ENCODE data around the gene TNFRSF8.
"Not testable (repeated sequence)": the region's sequence is repeated elsewhere in the genome, so short reads cannot be mapped to it uniquely, and the experiment has no call there.

The TNFRSF8 gene

DNA sequence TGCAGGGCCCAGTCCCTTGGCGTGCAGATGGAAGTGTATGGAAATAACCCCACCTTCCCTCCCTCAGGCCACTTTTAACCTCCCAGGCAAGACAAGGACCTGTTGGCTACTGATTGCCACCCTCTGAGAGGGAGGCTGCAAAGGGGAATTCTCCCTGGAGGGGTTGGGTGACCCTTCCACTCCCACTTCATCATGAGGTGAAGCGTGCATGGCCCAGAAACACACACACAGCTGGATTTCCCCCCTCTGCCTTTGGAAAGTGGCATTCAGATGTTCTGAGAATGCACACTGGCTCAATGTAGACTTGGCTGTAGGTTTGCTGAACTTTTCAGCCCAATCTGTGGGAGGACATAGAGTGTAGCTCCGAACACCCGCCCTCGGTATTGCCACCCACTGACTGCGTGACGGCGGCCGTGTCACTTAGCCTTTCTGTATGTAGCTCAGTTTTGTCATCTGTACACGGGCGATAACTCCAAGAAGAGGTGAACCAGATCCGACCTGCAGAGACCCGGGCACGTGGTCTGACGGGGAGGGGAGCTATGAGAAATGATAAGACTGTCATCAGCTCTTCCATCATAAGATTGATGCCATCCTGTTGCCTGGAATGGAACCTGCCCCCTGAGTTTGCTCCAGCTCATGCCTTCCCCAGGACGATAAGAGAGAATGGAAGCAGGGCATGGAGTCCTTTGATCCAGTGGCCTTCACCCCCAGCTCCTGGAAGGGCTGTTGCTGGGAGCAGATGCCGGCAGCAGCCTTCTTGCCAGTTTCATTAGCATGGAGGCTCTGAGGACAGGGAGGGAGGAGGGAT, 24.5 kb upstream of the TNFRSF8 start:
- no peak for DNase-seq (ENCODE audit: low read depth)

DNA sequence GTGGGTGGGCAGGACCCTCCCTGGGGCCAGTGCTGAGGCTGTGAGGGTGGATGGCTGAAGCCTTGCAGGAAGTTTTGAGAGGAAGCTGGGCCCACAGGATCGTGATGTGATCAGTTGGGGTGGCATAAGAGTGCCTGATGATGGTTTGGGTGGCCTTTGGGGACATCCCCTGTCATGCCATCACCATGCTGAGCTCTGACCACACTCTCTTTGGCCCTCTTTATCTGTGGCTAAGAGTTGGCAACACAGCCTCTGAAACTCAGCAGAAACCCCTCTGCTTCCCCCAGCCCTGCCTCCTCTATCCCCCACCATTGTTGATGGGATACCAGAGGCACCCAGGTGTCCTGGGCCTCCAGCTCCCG, 24.0 kb upstream of the TNFRSF8 start:
- DNase-seq (ENCODE audit: low read depth), result no peak

DNA sequence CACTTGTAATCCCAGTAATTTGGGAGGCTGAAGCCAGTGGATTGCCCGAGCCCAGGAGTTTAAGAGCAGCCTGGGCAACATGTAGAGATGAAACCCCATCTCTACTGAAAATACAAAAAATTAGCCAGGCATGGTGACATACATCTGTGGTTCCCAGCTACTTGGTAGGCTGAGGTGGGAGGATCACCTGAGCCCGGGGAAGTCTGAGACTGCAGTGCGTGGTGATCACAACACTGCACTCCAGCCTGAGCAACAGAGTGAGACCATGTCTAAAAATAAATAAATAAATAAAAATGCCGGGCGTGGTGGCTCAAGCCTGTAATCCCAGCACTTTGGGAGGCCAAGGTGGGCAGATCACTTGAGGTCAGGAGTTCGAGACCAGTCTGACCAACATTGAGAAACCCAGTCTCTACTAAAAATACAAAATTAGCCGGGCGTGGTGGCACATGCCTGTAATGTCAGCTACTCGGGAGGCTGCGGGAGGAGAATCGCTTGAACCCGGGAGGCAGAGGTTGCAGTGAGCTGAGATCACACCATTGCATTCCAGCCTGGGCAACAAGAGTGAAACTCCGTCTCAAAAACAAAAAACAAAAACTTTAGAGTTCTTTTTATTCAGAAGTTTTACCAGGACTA, 23.2 kb upstream of the TNFRSF8 start:
- not testable (repeated sequence) for DNase-seq (ENCODE audit: low read depth)

DNA sequence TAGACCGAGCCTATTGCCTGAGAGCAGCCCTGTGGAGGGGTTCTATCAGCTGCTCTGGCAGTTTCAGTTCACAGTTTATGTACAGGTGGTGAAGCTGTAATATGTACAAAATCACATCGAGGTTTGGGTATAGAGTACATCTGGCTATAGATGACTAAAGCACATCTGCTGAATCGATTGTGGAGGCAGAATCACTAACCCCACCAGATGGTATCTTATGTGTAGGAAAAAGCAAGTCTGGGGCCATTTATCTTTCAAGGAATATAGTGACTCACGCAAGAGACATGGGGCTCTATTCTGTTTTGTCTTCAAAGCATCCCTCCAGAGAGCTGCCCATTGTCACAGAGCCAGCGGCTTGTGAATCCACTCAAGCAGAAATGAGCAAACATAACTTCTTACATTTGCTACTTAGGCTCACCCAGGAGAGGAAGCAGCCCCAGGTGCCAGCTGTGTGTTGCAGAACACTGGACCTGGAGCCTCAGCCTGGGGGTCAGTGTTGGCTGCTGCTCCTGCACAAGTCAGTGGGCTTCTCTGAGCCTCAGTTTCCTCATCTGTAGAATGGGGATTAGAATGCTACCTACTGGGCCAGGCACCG, 22.5 kb upstream of the TNFRSF8 start:
- DNase-seq (ENCODE audit: low read depth), result no peak

DNA sequence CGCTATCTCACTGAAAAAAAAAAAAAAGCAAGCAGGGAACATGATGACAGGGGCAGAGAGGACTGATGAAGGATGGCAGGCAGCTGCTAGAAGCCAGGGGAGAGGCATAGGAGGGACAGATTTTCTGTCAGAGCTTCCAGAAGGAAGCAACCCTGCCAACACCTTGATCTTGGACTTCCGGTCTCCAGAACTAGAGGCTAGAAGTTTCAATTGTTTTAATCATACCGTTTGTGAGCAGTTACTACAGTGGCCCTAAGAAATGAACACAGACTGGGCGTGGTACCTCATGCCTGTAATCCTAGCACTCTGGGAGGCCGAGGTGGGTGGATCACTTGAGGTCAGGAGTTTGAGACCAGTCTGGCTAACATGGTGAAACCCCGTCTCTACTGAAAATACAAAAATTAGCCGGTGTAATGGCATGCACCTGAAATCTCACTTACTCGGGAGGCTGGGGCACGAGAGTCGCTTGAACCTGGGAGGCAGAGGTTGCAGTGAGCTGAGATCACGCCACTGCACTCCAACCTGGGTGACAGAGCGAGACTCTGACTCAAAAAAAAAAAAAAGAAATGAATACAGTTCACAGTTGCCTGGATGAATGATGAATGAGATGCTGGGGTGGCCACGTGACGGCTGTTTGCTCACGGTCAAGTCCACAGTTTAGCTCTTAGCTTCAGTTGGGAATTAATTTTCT, 18.8 kb upstream of the TNFRSF8 start:
- DNase-seq (ENCODE audit: low read depth), result not testable (repeated sequence)

DNA sequence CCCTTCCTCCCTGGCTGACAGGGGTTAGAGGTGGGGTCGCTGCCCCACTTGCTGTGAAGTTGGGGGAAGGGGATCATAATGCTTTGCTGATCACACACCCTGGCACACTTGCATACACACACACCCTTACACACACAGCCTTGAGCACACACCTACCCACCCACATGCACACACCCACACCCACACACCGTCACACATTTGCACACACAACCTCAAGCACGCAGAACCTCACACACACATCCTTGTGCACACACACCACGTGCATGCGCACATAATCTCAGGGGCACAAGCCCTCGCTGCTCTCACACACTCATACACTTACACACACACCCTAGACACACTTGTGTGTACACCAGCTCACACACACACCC, 16.4 kb upstream of the TNFRSF8 start:
- no peak for DNase-seq (ENCODE audit: low read depth)

DNA sequence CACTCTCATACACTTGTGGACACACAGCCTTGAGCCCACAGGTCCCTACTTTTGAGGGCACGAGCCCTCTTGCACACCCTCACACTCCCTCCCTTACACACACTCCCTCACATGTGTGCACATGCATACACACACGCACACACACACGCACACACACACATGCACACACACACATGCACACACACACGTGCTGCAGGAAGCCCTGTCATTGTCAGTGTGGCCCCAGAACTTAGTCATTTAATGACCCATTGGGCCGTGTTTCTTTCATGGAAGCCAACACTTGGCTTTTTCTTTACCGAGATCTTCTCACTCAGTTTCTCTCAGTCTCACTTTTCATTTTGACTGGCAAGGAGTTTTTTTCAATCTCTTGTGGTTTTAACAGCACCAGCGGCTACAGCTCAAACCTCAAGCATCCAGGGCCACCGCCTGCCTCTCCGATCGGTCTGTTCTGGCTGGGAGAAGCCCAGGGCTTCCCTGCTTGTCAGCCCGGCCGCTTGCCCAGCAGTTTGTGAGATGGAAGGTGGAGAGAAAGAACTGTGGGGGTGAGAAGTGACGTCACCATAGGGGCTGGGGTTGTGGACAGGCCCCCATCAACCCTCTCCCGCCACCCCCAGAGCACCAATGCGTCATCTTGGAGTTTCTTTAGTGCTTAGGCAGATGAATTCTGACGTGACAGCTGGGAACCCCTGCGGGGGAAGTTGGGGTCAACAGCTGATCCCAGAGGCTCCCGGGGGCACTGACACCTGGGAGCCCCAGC, 15.8 kb upstream of the TNFRSF8 start:
- no peak for DNase-seq (ENCODE audit: low read depth)

DNA sequence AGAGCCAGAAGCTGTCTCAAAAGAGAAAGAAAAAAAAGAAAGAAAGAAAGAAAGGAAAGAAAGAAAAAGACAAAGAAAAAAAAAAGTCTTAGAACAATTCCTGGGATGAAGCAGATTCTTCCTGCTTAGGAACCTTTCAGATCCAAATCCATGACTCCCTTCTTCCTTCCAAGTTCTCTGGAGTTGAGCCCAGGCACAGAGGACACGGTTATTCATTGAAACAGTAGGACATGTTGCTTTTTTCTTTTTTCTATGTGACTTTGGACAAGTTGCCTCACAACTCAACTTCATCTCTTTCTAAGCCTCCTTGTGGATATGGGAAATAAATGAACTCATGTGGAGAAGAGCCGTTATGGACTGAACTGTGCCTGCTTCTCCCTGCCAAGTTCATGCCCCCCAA, 14.7 kb upstream of the TNFRSF8 start:
- DNase-seq (ENCODE audit: low read depth), result no peak

DNA sequence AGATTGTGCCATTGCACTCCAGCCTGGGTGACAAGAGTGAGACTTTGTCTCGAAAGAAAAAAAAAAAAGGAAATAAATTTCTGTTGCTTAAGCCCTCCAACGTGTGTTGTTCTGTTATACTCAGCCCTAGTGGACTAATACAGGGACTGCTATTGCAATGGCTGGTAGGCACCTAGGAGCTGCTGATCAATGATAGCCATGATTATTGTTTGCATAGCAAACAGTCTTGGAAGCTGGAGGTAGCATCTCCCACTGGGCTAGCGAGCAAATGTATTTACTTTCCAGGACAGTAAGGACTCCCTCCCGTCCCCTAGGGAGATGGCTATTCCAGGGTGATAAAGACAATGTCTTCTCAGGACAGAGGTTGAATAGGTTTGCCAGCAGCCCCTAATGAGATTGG, 13.5 kb upstream of the TNFRSF8 start:
- no peak for DNase-seq (ENCODE audit: low read depth)

DNA sequence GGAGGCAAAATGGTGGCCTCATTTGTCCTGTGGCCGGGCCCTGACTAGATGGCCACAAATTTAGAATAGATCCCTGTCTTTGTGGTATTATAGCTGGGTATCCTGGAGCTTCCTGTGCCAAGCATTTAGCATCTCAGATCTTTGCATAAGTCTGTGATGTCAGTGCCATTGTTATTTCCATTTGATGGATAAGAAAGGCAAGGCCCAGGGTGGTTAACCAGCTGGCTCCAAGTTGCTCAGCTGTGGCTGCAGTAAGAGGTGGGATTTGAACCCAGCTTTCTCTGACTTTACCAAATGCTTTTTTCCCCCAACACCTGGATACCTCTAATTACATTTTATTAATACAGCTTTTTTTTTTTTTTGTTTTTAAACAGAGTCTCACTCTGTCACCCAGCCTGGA, 11.7 kb upstream of the TNFRSF8 start:
- DNase-seq (ENCODE audit: low read depth), result no peak

DNA sequence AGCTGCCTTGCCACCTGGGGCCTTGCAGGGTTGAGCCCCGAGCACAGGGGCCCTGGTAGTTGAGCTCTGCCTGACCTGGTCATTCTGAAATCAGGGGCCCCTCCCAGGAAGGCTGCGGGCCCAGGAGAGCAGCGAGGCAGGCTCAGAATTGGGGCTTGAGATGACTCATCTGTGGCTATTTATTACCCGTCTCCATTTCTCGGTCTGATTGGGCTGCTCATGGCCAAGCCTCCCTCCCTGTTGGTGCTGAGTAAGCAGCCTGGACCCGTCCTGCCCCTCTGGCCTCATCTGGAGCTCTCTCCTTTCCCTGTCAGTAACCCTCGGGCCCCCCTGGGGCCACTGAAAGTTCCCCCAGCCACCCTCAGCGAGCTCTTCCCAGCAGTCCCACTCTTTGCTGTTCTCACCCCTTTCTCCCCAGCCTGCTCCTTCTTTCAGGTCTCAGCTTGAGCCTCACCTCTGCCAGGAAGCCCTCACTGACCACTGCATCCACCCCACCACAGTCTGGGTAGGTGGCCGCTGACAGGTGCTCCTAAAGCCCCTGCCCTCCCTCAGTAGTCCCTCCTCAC, 11.0 kb upstream of the TNFRSF8 start:
- DNase-seq (ENCODE audit: low read depth), result no peak

DNA sequence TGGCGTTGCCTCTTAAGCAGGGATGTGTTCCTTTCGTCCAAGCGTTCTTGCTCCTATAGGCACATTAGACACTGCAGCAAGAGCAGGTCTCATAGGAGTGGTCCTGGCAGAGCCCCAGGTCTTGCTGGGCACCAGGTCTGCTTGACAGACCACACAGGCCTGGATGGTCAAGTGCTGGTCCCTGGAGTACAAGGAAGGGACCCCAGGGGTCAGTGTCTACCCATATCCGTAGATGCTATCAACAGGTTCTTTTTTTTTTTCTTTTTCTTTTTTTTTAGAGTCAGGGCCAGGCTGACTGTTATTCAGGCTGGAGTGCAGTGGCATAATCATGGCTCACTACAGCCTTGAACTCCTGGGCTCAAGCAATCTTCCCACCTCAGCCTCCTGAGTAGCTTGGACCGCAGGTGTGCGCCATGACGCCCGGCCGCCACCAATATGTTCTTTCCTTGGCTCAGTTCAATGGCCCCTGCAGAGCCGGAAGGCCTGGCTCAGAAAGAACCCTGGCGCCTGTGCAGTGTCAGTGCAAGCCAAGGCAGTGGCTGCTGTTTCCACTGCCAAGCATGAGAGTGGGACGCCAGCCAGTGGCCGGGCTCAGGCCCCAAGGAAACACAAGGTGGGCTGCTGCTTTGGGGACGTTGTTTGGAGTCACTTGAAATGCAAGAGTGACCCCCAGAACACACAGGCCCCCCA, 10.0 kb upstream of the TNFRSF8 start:
- no peak for DNase-seq (ENCODE audit: low read depth)

DNA sequence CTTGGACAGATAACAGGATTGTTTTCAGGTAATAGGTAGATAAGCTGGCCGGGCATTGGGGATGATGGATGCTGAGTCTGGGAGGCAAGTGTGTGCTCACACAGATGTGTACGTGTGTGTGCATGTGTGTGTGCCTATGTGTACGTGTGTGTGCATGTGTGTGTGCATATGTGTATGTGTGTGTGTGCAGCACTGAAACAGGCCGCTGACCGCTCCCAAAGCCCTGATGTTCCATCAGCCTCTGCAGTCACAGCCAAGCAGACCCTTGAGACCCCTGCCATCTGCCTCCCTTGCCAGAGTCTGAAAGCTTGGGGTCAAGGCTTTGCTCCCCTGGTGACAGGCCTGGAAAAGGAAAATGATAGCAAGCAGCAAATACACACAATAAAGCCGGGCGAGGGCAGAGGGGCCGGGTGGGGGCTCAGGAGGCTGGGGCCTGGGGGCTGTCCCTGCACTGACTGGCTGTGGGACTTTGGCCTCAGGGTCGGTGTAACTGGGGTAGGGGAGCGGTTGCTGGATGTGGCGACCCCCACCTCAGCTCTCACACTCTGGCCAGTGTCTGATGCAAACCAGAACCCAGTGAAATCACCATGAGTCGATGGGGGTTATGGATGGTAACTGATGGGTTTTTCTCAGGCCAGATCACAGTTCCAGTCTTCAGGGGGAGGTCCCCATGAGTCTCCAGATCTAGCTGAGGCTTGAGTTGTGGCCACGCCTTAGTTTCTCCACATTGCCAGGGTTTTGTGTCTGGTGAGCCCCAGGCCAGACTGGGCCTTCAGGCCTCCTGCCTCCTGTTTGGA, 9.2 kb upstream of the TNFRSF8 start:
- DNase-seq (ENCODE audit: low read depth), result no peak

DNA sequence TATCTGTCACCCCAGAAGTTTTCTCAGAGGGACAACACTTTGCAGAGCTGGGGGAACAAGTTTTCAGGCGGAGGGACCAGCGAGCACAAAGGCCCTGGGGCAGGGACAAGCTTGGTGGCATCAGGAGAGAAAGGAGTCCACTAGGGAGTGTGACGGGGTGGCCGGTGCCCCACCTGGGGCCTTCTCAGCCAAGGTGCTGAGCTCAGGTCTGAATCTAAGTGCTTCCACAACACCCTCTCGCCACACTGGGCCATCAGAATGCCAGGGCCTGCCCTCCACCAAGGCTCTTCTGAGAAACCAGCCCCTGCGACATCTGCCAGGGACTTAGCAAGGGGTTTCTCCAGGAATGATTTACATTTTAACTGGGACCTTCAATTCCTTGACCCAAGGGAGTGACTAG, 7.8 kb upstream of the TNFRSF8 start:
- DNase-seq (ENCODE audit: low read depth), result no peak

DNA sequence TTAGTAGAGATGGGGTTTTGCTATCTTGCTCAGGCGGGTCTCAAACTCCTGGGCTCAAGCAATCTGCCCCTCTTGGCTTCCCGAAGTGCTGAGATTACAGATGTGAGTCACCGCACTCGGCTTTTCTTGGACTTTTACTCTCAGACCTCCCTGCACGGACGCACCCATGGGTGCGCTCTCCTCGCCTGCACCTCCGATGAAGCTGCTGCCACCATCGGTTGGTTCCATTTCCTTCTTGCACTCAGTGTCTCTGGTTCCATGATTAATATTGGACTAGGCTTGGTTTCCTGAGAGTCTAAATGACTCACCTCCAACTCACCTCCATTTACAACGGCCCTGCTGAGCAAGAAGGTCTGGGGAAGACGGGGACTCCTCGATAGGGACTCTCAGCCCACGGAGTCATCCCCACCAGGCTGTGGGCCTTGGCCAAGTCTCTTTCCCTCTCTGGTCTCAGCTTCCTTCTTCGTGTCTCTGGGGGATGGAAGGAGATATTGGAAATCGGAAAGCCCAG, 6.7 kb upstream of the TNFRSF8 start:
- DNase-seq (ENCODE audit: low read depth), result no peak

DNA sequence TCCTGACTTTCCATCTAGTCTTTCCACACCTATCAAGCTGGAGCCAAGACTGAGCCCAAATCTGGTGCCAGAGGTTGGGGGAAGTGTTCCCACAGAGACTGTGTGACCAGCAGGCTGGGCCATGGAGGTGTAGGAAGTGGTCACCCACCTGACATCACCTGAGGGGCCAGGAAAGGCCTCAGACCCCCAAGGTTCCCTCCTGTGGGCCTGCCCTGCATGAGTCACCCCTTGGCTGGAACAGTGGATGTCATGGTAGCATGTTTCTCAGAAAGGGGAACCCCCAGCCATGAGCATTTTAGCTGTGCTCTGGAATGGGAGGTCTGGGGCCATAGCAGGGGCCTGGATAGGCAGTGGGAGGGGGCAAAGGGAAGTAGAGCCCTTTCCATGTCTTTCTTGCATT, 5.7 kb upstream of the TNFRSF8 start:
- no peak for DNase-seq (ENCODE audit: low read depth)

DNA sequence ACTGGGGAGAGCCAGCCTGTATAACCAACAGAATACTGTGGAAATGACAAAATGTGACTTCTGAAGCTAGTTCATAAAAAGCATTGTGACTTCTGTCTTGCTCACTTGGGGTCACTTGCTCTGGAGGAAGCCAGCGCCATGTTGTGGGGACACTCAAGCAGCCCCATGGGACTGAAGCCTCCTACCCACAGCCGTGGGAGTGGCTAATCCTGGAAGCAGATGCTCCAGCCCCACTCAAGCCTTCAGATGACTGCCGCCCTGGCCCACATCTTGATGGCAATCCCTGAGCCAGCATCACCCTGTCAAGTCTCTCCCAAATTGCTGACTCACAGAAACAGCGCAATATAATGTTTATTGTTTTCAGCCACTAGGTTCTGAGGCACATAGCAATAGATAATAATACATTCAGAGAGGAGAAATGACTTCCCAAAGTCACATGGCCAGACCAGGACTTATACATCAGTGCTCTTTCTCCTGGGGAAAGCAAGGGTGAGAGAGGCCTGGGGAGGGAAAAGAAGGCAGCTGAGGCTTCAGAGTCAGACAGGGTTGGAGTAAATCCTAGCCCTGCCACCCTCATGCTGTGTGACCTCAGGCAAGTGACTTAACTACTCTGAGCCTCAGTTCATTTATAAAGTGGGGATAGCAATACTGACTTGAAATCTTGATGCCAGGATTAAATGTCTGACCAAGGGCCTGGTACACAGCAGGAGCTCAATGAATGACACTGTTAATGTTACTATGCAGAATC, 5.0 kb upstream of the TNFRSF8 start:
- no peak for DNase-seq (ENCODE audit: low read depth)

DNA sequence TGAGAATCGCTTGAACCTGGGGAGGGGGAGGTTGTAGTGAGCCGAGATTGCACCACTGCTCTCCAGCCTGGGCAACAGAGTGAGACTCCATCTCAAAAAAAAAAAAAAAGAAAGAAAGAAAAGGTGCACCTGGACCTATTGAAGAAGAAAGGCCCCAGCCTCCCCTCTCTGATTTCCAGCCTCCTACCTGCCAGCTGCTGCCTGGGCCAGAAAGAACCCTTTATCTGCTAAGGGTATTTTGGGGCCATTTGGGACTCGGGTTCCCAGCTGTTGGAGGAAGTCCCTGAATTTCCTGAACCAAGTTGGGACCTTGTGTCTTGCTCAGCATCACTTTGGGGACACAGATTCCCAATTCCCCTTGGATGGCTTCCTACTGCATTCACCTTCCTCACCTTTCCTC, 3.9 kb upstream of the TNFRSF8 start:
- no peak for DNase-seq (ENCODE audit: low read depth)

DNA sequence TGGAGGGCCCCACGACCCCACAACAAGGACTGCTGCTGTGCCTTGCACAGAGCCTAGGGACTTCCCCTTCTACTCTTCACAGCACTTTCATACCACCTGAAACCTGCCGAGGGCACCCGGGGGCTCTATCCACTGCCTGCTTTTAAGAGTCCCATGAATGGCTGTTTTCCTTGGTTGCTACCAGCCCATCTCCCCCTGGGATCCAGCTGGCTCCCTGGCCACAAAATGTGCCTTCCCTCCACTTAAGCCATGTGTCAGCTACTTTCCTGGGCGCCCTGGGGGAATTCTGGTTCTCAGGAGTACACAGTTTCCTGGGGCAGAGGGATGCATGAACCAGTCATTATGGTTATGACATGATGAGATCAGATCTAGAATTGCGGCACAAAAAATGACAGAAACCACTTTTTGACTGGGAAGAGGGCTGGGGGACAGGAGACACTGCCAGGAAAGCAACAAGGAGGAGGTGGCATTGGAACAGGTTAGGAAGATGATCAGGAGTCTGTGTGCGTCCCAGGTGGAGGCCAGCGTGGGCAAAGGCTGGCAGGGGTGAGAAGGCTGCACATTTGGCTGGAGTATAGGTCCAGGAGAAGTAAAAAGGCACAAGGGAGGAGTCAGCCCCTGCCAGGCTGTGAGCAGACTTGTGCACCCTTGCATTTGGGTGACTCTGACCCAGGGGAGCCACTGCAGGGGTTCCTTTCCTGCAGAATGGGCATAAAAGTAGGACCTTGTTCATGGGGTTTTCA, 3.2 kb upstream of the TNFRSF8 start:
- no peak for DNase-seq (ENCODE audit: low read depth)

Data from activated T-cell treated with anti-CD3 and anti-CD28 coated beads for 1 hour (primary cell).